ENCODE results near the gene DALRD3. TPM values are rescaled to one million over a fixed set of nuclear protein-coding genes. Genes with fewer than 3 reads are reported as not detected.

The DALRD3 gene
- total and polyA plus RNA-seq, 2 experiments from 2014 or later: 54.6 to 78.0 TPM

GRCh38 chr3:49028673-49029562 is 10.5 kb upstream of the DALRD3 start, which contains the start of gene IMPDH2:
Gene IMPDH2 (minus strand): TSS chr3:49029398. CDS start chr3:49029350, 48 bp downstream.
- Histone ChIP-seq H3K27me3 (no peaks in the 10 kb centered on the region), H3K36me3 (peaks cover 51% of the 10 kb centered on the region), H3K4me1 (ENCODE audit: low read depth) (no peaks in the 10 kb centered on the region), H3K9me3 (ENCODE audit: low read depth) (no peaks in the 10 kb centered on the region), H3K27ac (peak within 1 kb of the TSS; percentile 73), H3K4me3 (peak within 1 kb of the TSS; percentile 54)
- peak; percentile 94 to 96 for DNase-seq (ENCODE audit: low read depth in 1 of 2, low spot score in 1 of 2)
- no peak for TF ChIP-seq CTCF (IDR thresholded peaks at IDR 0.05; ENCODE audit: low read depth, low read length)

GRCh38 chr3:49028298-49028672 is 9.9 kb upstream of the DALRD3 start:
- DNase-seq (ENCODE audit: low read depth in 1 of 2, low spot score in 1 of 2): no peak
- H3K27ac ChIP-seq: peak overlapping the region; percentile 73

GRCh38 chr3:49027634-49028033 is 9.3 kb upstream of the DALRD3 start:
- TF ChIP-seq CTCF (IDR thresholded peaks at IDR 0.05; ENCODE audit: low read depth, low read length): no peak
- H3K4me3 ChIP-seq: no peak overlapping the region
- H3K27ac ChIP-seq: peak overlapping the region; percentile 55
- H3K27me3 ChIP-seq: no peaks in the 10 kb centered on the region
- peaks cover 5% of the 10 kb centered on the region for H3K4me1 ChIP-seq (ENCODE audit: low read depth)
- no peak for DNase-seq (ENCODE audit: low read depth in 1 of 2, low spot score in 1 of 2)
- H3K9me3 ChIP-seq (ENCODE audit: low read depth): no peaks in the 10 kb centered on the region
- H3K36me3 ChIP-seq: peaks cover 44% of the 10 kb centered on the region

More at GRCh38 chr3:49028298-49028672, 9.9 kb upstream of the DALRD3 start:
- Histone ChIP-seq H3K36me3 (peaks cover 50% of the 10 kb centered on the region), H3K9me3 (ENCODE audit: low read depth) (no peaks in the 10 kb centered on the region), H3K4me1 (ENCODE audit: low read depth) (no peaks in the 10 kb centered on the region), H3K27me3 (no peaks in the 10 kb centered on the region), H3K4me3 (peak overlapping the region; percentile 54)
- no peak for TF ChIP-seq CTCF (IDR thresholded peaks at IDR 0.05; ENCODE audit: low read depth, low read length)

- H3K36me3 ChIP-seq: peaks cover 34% of the 10 kb centered on the region
Measured at GRCh38 chr3:49026536-49026935, 8.2 kb upstream of the DALRD3 start.

More at GRCh38 chr3:49026536-49026935, 8.2 kb upstream of the DALRD3 start:
- Histone ChIP-seq H3K4me1 (ENCODE audit: low read depth) (peaks cover 5% of the 10 kb centered on the region), H3K4me3 (no peak overlapping the region), H3K9me3 (ENCODE audit: low read depth) (no peaks in the 10 kb centered on the region), H3K27me3 (no peaks in the 10 kb centered on the region), H3K27ac (no peak overlapping the region)
- DNase-seq (ENCODE audit: low read depth in 1 of 2, low spot score in 1 of 2): no peak
- no peak for TF ChIP-seq CTCF (IDR thresholded peaks at IDR 0.05; ENCODE audit: low read depth, low read length)

Data from cardiac muscle cell (in vitro differentiated cells and primary cell).